K562 (cell line): ENCODE results near the gene C1orf56. TPM values are rescaled to one million over a fixed set of nuclear protein-coding genes. Genes with fewer than 3 reads are reported as not detected.

Source experiments
- ATAC-seq: fragments of 200-7000 bp; cut with Tn5 transposase; 3 replicates; pipeline ENCODE4 v1.9.1; 2020; ENCODE audit warnings: moderate library complexity
- BruUV-seq: library from RNA; stranded (reverse); fragments of 400-500 nt; replicated peaks from 2 replicates; lab custom pipeline; 2021; lab: Mats Ljungman, UMichigan
- CTCF ChIA-PET: fragments of 300-600 bp; formaldehyde crosslinking; extraction: SDS; loops from one replicate; lab custom pipeline; 2021; ENCODE audit warnings: low intra/inter-chr PET ratio; lab: Yijun Ruan, JAX
- POLR2A ChIA-PET: fragments of 300-600, 350-650 bp; sonication (Branson Sonifier 250); formaldehyde crosslinking; extraction: SDS; loops from one replicate; lab custom pipeline; 2021; ENCODE audit warnings: antibody characterized with exemption, inconsistent platforms; lab: Yijun Ruan, JAX
- DNase-seq, 4 experiments: peaks; one replicate each; pipeline versions ENCODE4 v3.0.0 to v3.0.0-alpha.2; 2011 to 2018; ENCODE audit warnings: low spot score in 3 of 4, mixed read lengths in 3 of 4; ENCODE audit errors: extremely low read depth in 1 of 4
- FAIRE-seq: peaks from 2 replicates; lab custom pipeline; 2011; peaks lifted over from hg19 to GRCh38; lab: Jason Lieb, UNC
- H2AFZ ChIP-seq: 2 replicates; pipeline ENCODE4 v1.6.0; 2011; ENCODE audit warnings: low read depth, low read length, control low read depth, inconsistent platforms
- H3K27ac ChIP-seq: fragments of 200-600 bp; 3 replicates; pipeline ENCODE4 v1.8.0; 2011; ENCODE audit warnings: low read depth, mild to moderate bottlenecking, control low read depth, inconsistent platforms, low read length, moderate library complexity, mixed read lengths; ENCODE audit errors: extremely low read depth
- H3K27me3 ChIP-seq, 2 experiments: fragments of 300-600 bp in 1 of 2; 2 replicates in 1 of 2; 3 replicates in 1 of 2; pipeline versions ENCODE4 v1.6.0 to v1.8.0; 2011; ENCODE audit warnings: inconsistent platforms in 2 of 2, low read length in 2 of 2, mild to moderate bottlenecking in 1 of 2, mixed read lengths in 1 of 2, moderate library complexity in 1 of 2; ENCODE audit not compliant: control insufficient read depth in 2 of 2, insufficient read depth in 2 of 2
- H3K36me3 ChIP-seq: fragments of 300-600 bp; 3 replicates; pipeline ENCODE4 v1.8.0; 2011; ENCODE audit warnings: mild to moderate bottlenecking, low read length, inconsistent platforms; ENCODE audit not compliant: control insufficient read depth, insufficient read depth
- H3K4me1 ChIP-seq, 2 experiments: fragments of 200-600 bp in 1 of 2; replicated peaks in 1 of 2; 2 replicates in 1 of 2; 3 replicates in 1 of 2; pipeline versions ENCODE4 v1.5.1 to v1.8.0; 2011; ENCODE audit warnings: inconsistent platforms in 2 of 2, low read length in 2 of 2, mild to moderate bottlenecking in 1 of 2, mixed read lengths in 1 of 2, moderate library complexity in 1 of 2; ENCODE audit not compliant: control insufficient read depth in 2 of 2, insufficient read depth in 2 of 2
- H3K4me2 ChIP-seq: 2 replicates; pipeline ENCODE4 v1.6.1; 2011; ENCODE audit warnings: low read length, control low read depth, inconsistent platforms, mixed read lengths; ENCODE audit not compliant: insufficient read depth
- H3K4me3 ChIP-seq: fragments of 200-600 bp; sonication (generic), shearing (Covaris generic); 2 replicates; pipeline ENCODE4 v1.5.1; 2016; ENCODE audit warnings: control low read depth, inconsistent platforms
- H3K79me2 ChIP-seq: fragments of 200-600 bp; 3 replicates; pipeline ENCODE4 v1.8.0; 2011; ENCODE audit warnings: low read length, inconsistent platforms; ENCODE audit not compliant: control insufficient read depth, insufficient read depth
- H3K9ac ChIP-seq, 2 experiments: 2 replicates each; pipeline versions ENCODE4 v1.6.0 to v1.6.1; 2011; ENCODE audit warnings: low read depth in 2 of 2, low read length in 2 of 2, control low read depth in 1 of 2, inconsistent platforms in 1 of 2, mild to moderate bottlenecking in 1 of 2, mixed read lengths in 1 of 2; ENCODE audit not compliant: insufficient read depth in 1 of 2
- H3K9me1 ChIP-seq: one replicate; pipeline ENCODE4 v1.6.0; 2011; ENCODE audit warnings: inconsistent platforms, mild to moderate bottlenecking, low read length, moderate library complexity; ENCODE audit not compliant: control insufficient read depth, insufficient read depth
- H3K9me3 ChIP-seq: replicated peaks from 2 replicates; pipeline ENCODE4 v1.5.1; 2011; ENCODE audit warnings: low read depth, low read length, inconsistent platforms; ENCODE audit not compliant: control insufficient read depth, insufficient read depth
- H4K20me1 ChIP-seq: replicated peaks from 2 replicates; pipeline ENCODE4 v1.6.1; 2011; ENCODE audit warnings: low read length, inconsistent platforms, mixed read lengths; ENCODE audit not compliant: control insufficient read depth, insufficient read depth
- CCAR2 ChIP-seq: fragments of 200-400 bp; formaldehyde crosslinking; IDR thresholded peaks from 2 replicates; pipeline ENCODE4 v1.6.1; 2017; ENCODE audit warnings: mild to moderate bottlenecking, low read depth, low read length
- CHAMP1 ChIP-seq: fragments of 450-650 bp; IDR thresholded peaks from 2 replicates; pipeline ENCODE4 v1.6.1; 2016; ENCODE audit warnings: mild to moderate bottlenecking
- EP300 ChIP-seq: IDR thresholded peaks from 2 replicates; pipeline ENCODE4 v1.6.1; 2012; ENCODE audit warnings: low read length, improper control_type of control experiment
- ERF ChIP-seq: fragments of 450-650 bp; formaldehyde crosslinking; IDR thresholded peaks from 2 replicates; pipeline ENCODE4 v1.4.0; 2020; ENCODE audit warnings: mild to moderate bottlenecking, mixed read lengths
- FOS ChIP-seq: IDR thresholded peaks from 3 replicates; pipeline ENCODE4 v1.6.1; 2011; ENCODE audit not compliant: insufficient read length; ENCODE audit errors: extremely low read depth
- KLF10 ChIP-seq: fragments of 250-450 bp; sonication (Bioruptor Pico); IDR thresholded peaks from 2 replicates; pipeline ENCODE4 v1.6.1; 2021; ENCODE audit warnings: matching md5 sums
- KLF6 ChIP-seq: fragments of 250-450 bp; sonication (Bioruptor Pico); IDR thresholded peaks from 2 replicates; pipeline ENCODE4 v1.4.0; 2020; ENCODE audit warnings: mild to moderate bottlenecking, moderate library complexity, borderline replicate concordance
- SMARCA4 ChIP-seq: fragments of 450-650 bp; IDR thresholded peaks from 2 replicates; pipeline ENCODE4 v1.6.1; 2016
- WGBS: fragments of 100-300 bp; shearing (Covaris generic); methylation state at CpG from one replicate; pipeline ENCODE4 v1.1.6; 2016; ENCODE audit warnings: low coverage, mixed read lengths; ENCODE audit not compliant: insufficient coverage; ENCODE audit errors: missing lambda C conversion rate; 5-methylcytosine and 5-hydroxymethylcytosine counted together
- in situ Hi-C: fragments of 300-500 bp; cut with MboI; formaldehyde crosslinking; loops from 4 replicates; pipeline ENCODE4 v1.15.0; 2018; ENCODE audit warnings: inconsistent platforms, mixed read lengths
- intact Hi-C: fragments of 100-400 bp; cut with micrococcal nuclease; formaldehyde crosslinking; loops from 2 replicates; pipeline ENCODE4 v1.14.2; 2022
- polyA plus RNA-seq, 8 experiments: library from polyadenylated mRNA; depleted of rRNA in 4 of 8; stranded (reverse) in 5 of 8; unstranded in 3 of 8; fragments of >200 nt; fragmentation: Nextera tagmentation in 2 of 8; fragmentation: Illumina TruSeq in 1 of 8; extraction: Ambion mirVana in 2 of 8; extraction: Trizol in 1 of 8; gene quantifications; 2 replicates each; pipeline versions ENCODE4 v1.2.1 to v1.2.3, GENCODE V29; 2011 to 2014; ENCODE audit warnings: inconsistent platforms in 1 of 8, missing spikeins in 1 of 8
- total RNA-seq, 7 experiments: library from RNA; depleted of rRNA in 6 of 7; stranded (reverse); fragments of >200 nt in 6 of 7; fragmentation: Illumina TruSeq in 2 of 7; extraction: Trizol in 2 of 7; gene quantifications; 2 replicates each; pipeline versions ENCODE4 v1.2.1 to v1.2.3, GENCODE V29; 2011 to 2021; ENCODE audit warnings: low replicate concordance in 1 of 7
- TF ChIP-seq, protein P1 (sequence below): fragments of 450-650 bp; conservative IDR thresholded peaks from 2 replicates; pipeline ENCODE4 v1.6.1; 2016; ENCODE audit warnings: missing genetic modification characterization, low read depth, mild to moderate bottlenecking, missing compliant biosample characterization, moderate library complexity
- TF ChIP-seq, protein P2 (sequence below): fragments of 450-650 bp; IDR thresholded peaks from 2 replicates; pipeline ENCODE4 v1.6.1; 2018; ENCODE audit warnings: mild to moderate bottlenecking, low read depth; ENCODE audit not compliant: partially characterized antibody

C1orf56 gene
- total and polyA plus RNA-seq, 9 of the 15 experiments (the other 6 are each of a cell fraction or from before 2014, with no cell fraction given), result 0.18 to 15.7 (median 1.1) TPM

GRCh38 chr1:151002611-151003010, 44.9 kb upstream of the C1orf56 start:
- ChIA-PET CTCF (no interaction called here), POLR2A (interaction anchor here (0.7 to 2.0 kb wide), 2 partner anchors 25 to 119 kb away, joined by 3 to 6 read pairs; no protein-coding TSS in a partner anchor)
- 17% methylated on average over 2 of the region's 2 CpGs for WGBS
- no peaks in the 10 kb centered on the region for H3K27me3 ChIP-seq
- peaks cover 7% of the 10 kb centered on the region; the same call in 2 of the 3 replicates for H3K36me3 ChIP-seq
- peaks cover 51 to 64% of the 10 kb centered on the region in 2 experiments for H3K4me1 ChIP-seq
- no peaks in the 10 kb centered on the region for H4K20me1 ChIP-seq
- in situ Hi-C loops (no loop called here), intact Hi-C loops (no loop called here)
- peaks cover 9% of the 10 kb centered on the region; the same call in 1 of the 3 replicates for H3K79me2 ChIP-seq
- TF ChIP-seq, protein P1, sequence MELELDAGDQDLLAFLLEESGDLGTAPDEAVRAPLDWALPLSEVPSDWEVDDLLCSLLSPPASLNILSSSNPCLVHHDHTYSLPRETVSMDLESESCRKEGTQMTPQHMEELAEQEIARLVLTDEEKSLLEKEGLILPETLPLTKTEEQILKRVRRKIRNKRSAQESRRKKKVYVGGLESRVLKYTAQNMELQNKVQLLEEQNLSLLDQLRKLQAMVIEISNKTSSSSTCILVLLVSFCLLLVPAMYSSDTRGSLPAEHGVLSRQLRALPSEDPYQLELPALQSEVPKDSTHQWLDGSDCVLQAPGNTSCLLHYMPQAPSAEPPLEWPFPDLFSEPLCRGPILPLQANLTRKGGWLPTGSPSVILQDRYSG (tag), result no peak
- TF ChIP-seq, protein P2, sequence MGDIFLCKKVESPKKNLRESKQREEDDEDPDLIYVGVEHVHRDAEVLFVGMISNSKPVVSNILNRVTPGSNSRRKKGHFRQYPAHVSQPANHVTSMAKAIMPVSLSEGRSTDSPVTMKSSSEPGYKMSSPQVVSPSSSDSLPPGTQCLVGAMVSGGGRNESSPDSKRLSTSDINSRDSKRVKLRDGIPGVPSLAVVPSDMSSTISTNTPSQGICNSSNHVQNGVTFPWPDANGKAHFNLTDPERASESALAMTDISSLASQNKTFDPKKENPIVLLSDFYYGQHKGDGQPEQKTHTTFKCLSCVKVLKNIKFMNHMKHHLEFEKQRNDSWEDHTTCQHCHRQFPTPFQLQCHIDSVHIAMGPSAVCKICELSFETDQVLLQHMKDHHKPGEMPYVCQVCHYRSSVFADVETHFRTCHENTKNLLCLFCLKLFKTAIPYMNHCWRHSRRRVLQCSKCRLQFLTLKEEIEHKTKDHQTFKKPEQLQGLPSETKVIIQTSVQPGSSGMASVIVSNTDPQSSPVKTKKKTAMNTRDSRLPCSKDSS, result no peak
- no peak for TF ChIP-seq CCAR2
- TF ChIP-seq KLF10 (CRISPR knock-in tag), result no peak
- no peak for TF ChIP-seq KLF6
- no peak for TF ChIP-seq ERF (CRISPR knock-in tag)
- TF ChIP-seq FOS, result no peak
- TF ChIP-seq SMARCA4, result no peak
- no peak for TF ChIP-seq CHAMP1
- no peak for TF ChIP-seq EP300
- H3K27ac ChIP-seq, result peak overlapping the region; percentile 14; the same call in 1 of the 3 replicates
- FAIRE-seq (no peak), ATAC-seq (no peak), DNase-seq (no peak)
- H3K4me2 ChIP-seq, result no peak overlapping the region
- no peaks in the 10 kb centered on the region for H3K9me3 ChIP-seq
- no peak overlapping the region for H2AFZ ChIP-seq
- no TSS peak for BruUV-seq
- H3K9me1 ChIP-seq, result no peaks in the 10 kb centered on the region
- no peak overlapping the region for H3K4me3 ChIP-seq
- H3K9ac ChIP-seq, result peak overlapping the region in 1 of 2 experiments; percentile 69; a peak in 1 of 4 replicates
